Medulla oblongata (tissue), 1 donor: ENCODE data around the gene SAP30BP.
"Not testable (repeated sequence)": the region's sequence is repeated elsewhere in the genome, so short reads cannot be mapped to it uniquely, and the experiment has no call there.

Experiments
- DNase-seq: peaks from one replicate; pipeline ENCODE4 v3.0.0-alpha.2; 2015; ENCODE audit errors: extremely low spot score

Gene SAP30BP

DNA sequence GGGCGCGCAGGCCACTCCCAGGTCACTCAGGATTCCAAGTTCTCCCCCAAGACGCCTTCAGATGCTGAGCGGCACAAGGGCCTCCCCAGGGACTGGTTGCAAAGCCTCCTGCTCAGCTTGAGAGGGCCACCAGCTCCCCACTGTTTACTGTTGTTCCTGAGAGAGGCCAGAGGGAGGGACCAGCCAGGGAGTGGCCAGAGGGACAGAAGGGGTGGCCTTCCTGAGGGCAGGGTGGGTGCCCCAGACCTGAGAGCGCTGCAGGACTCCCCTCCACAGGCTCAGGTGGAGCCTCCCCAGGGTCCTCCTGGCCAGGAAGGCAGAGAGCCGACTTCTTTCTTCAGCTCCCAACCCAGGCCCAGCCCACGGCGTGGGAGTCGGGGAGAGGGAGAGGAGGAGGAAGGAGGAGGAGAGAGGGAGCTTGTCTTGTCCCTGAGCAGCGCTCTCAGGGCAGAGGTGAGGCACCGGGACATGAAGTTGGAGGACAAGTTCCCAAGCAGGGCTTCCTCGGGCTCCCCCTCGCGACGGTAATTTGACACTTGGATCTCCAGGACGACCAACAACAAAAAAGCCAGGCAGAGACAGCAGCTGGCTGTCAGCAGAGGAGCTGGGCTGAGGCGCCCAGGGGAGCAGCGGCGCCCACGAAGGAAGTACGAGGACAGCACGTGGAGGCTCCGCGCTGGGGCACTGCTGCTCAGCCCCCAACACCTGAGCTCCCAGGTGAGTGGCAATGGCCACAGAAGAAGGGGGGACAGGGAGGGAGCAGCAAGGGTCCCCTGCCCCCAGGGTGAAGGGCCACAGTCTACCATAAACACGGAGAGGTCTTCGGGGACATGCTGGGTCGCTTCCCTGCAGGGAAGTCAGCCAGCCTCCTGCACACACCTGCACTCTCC is 33.4 kb upstream of the SAP30BP start:
- DNase-seq, result peak; percentile 90

GRCh38 chr17:75634376-75634740 is 32.8 kb upstream of the SAP30BP start:
- no peak for DNase-seq

GRCh38 chr17:75634754-75635609 is 32.2 kb upstream of the SAP30BP start:
- peak; percentile 39 for DNase-seq

- DNase-seq, result peak; percentile 71
These were observed 31.4 kb upstream of the SAP30BP start for GRCh38 chr17:75635610-75636202.

DNA sequence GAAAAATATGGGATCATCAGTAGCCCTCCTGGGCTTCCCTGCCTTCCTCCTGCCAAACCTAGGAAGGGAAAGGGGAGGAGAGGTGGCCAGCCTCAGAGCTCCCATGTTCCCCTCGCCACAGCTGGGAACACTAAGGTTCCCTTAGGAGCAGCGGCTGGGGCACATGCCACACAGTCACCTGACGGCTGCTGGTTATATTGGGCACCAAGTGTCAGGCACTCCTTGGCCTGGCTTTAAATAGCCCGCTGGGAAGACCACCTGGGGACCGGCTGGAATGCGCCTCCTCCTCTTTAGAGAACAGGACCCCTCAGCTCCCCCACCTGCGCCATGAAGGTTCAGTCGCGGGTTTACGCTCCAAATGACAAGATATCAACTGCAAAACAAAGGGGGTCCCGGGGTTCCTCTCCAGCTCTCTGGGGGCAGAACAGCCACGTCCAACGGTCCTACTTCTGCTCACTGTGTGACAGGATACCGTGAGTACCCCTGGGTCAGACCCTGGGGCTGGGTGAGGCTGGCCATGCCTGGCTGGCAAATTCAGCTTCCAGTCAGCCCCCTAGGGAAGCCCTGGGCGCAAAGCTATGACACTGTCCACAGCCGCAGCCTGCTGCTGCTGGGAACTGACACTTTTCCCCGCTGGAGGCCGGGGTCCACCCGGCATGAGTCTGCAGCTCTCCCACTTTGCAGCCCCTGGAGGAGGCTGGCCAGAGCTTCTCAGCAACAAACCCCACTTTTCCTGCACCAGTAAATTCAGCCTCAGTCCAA is 30.6 kb upstream of the SAP30BP start:
- no peak for DNase-seq

GRCh38 chr17:75637143-75637538 is 30.0 kb upstream of the SAP30BP start:
- peak; percentile 73 for DNase-seq

DNA sequence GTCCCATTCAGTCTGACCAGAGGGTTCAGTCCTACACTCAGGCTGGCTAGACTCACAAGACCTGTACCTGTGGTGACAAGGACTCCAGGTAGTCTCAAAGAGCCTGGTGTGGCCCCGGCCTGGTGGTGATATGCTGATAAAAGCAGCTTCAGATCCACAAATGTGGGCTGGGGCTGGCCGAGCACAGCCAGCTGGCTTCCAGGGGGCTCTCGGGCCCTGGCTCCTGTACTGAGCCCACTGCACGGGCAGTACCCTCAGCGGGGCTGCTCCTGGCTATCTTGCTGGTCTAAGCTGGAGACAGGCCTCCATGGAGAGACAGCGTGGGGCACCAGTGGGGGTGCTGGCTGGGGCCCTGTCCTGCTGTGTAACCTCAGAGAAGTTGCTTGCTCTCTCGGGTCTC is 29.6 kb upstream of the SAP30BP start:
- no peak for DNase-seq

GRCh38 chr17:75638039-75638438 is 29.1 kb upstream of the SAP30BP start:
- not testable (repeated sequence) for DNase-seq

DNA sequence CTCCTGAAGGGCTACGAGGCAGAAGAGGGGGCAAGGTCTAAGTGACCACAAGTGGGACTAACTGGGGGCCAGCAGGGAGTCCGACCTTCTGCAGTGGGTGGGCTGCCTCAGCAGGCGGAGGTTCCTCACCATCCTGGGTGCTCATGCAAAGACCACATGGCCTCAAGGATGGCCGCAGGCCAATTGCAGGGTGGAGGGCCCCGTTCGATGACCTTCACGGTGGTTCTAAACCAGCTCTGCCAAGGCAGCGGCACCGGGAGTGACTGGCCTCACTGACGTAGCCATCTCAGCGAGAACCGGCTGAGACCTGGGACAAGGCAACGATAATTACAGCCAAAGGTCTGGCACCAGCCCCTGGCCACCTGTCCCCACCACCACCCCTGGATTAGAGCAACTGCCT is 28.2 kb upstream of the SAP30BP start:
- no peak for DNase-seq

DNA sequence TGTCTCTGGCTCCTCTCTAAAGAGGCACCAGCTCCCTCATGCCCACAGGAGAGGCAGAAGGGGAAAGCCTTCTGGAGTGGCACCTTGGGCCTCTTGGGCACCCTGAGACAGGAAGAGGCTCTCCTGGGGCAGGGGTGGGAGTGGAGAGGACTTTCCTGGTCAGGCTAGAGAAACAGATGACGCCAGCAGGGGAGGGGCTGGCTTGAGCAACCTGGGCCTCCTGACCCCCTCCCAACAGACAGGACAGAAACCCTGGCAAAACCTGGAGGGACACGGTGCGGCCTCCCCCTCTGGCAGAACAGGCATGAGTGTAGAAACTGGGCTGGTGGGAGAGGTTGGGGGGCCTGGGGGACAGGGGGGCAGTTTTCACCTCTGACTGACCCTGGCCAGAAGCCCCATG is 27.8 kb upstream of the SAP30BP start:
- no peak for DNase-seq

- no peak for DNase-seq
These were observed 27.2 kb upstream of the SAP30BP start for GRCh38 chr17:75639771-75640555.

DNA sequence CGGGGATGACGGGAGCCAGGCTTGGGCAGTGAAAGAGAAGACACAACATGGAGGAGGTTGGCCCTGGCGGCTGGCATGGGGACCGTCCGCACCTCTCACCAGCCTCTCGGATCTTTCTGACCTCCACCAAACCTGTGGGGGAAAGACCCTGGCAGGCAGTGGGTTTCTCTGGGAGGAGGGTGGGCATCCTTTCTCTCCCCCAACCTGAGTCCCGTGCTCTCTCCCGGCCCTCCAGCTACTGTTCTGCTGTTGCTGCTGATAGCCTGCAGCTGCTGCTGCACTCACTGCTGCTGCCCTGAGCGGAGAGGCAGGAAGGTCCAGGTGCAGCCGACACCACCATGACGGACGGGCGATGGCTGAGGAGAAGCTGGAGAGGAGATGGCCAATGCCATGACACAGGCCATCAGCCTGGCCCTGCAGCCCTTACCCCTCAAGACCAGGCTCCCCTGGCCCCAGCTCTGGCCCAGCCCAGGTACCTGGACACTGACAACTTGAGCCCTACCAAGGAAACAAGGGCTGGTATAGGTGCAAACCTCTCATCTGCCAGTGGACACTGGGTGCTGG is 26.5 kb upstream of the SAP30BP start:
- DNase-seq, result no peak

- peak; percentile 65 for DNase-seq
These were observed 25.8 kb upstream of the SAP30BP start for GRCh38 chr17:75641343-75641742.

DNA sequence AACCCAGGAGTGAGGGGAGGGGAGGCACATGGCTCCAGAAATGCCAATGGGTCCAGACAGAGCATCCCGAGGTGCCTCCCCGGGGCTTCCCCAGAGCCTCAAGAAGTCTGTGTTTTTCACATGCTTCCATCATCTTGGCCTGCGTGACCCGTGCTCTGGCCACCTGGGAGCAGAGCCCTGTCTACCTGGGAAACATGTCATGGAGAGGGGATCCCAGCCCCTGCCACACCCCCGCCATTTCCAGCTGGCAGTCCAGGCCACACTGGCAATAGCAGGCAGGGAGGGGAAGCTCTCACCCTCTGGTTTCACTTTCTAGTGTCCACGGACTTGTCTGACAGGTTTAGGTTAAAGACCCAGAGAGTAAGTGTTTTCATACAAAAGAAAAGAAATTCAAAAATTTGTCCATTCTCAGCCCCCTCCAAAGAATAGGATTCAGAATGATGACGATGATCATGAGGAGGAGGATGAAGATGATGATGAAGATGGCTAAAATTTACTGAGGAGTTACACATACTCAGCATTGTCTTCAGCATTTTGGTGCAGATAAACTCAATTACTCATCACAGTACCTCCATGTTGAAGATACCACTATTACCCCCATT is 24.9 kb upstream of the SAP30BP start:
- DNase-seq, result no peak

DNA sequence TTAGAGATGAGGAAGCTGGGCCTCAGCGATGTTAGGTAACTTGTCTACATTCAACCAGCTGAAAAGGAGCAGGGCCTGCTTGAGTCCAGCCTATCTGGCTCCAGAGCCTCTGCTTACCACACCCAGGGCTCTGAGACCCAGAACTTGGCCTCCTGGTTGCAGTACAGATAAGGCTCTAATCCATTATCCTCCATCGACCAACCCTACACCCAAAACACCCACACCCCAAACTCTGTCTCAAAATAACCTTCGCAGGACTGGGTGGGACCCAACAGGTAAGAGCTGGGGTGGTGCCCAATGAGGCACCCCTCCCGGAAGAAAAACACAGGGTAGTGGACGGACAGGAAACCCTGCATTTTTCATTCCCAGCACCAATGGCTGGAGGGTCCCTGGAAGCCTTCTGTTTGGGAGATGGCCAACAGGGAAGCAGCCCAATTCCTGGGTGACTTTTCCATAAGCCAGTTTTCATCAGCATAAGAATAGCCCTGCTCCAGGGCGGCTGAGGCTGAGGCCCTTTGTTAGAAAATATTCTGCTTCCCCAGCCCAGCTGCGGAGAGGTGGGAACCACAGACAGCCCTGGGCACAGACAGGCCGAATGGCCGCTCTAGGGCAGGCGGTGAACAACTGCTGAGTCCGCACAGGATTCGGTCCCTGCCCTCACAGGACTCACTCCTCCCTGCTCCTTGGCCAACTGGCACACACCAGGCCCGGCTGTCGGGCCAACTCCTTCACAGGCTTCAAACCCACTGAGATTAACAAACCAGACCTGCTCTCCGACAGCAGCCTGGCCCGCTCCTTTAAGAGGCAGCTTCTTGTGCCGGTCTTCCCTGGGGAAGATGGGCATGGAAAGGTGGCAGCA is 24.1 kb upstream of the SAP30BP start:
- DNase-seq, result no peak

- DNase-seq, result no peak
These were observed 23.5 kb upstream of the SAP30BP start for GRCh38 chr17:75643643-75644017.

GRCh38 chr17:75645501-75645888 is 21.6 kb upstream of the SAP30BP start:
- no peak for DNase-seq

DNA sequence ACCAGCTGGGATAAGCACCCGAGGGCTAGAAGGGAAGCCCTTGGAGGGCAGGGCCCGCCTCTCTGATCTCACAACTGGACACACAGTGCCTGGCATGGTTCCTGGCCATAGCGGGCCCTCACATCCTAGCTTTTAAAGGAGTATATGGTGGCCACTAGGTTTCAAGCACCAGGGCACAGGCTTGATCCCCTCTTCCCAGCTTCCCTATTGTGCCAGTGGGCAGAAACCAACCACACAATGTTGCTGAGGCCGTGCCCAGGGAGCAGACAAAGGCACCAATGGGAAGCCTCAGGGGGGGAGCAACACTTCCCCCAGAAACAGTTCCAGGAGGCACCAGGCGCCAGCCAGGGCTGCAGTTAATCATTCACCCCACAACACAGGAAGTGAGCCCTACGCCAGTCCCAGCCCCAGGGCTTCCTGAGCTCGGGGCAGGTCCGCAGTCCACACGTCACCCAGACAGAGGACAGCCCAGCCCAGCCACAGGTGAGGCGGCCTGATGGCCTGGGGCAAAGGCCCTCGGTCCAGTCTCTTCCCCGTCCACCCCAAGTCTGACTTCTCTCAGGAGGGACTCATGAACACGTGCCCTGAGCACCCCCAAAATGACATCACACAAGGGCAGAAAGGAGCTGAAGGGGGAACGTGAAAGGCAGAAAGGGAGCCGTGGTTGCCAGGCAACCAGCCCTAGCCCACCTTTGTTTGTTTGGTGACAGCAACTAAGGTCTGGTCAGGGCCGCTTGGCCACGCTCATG is 21.1 kb upstream of the SAP30BP start:
- peak; percentile 94 for DNase-seq

DNA sequence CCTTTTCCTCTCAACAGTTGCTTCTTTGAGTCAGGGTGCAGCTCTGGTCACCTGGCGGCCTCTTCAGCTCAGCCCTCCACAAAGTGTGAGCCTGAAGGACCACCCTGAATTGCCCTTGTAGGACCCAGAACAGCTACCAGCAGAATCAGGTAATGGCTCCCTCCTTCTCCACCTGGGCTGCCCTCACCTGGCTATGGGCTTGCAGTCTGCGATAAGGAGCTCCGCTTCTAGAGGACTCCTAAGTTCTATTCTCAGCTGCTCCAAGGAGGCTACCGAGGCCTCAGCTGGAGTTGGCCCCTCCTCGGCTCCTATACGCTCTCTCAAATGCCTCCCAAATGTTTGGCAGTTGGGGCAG is 20.5 kb upstream of the SAP30BP start:
- DNase-seq, result no peak
